HG02884 (cell line): ENCODE results near the gene ZNF616.
"Not testable (repeated sequence)": the region's sequence is repeated elsewhere in the genome, so short reads cannot be mapped to it uniquely, and the experiment has no call there.

Source experiments
- ATAC-seq: cut with Tn5 transposase; IDR thresholded peaks from one replicate; pipeline ENCODE4 v1.9.1; 2021; ENCODE audit warnings: mild to moderate bottlenecking, moderate library complexity; ENCODE audit not compliant: unreplicated experiment

Gene ZNF616

DNA sequence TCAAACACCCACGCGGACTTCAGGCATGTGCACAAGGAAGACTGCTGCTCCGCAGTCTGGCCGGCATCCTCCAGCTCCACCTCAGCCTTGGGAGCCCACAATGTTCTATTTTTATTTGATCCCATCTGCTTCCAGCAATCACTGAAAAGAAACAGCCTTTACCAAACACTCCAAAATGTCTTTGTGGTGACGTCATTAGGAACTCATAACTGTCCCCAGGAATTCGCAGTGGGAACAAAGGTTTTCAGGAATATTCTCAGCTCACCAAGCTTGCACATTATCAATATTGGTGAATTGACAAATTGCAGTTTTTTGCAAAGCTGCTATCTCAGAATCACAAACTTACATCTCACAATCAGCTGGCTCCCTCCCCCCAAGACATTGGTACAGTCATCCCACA lies 29.0 kb downstream of the ZNF616 start:
- ATAC-seq: no peak

DNA sequence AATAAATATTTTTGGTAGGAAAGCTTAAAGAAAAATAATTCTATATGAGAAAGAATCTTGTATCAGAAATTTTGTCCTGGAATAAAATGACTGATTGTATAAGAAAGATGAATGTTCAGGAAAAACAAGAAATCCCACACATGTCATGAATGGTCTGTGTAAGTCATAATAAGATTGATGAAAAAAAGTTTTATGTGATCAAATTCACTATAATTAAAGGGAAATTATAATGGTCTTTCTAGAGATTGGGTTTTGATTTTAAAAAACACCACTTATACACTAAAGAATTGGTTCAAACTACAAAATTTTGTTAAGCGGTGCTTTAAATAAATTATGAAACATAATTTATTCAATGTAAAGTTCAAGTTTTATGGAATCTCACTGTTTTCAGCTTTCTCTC lies 37.0 kb downstream of the ZNF616 start:
- ATAC-seq: no peak

DNA sequence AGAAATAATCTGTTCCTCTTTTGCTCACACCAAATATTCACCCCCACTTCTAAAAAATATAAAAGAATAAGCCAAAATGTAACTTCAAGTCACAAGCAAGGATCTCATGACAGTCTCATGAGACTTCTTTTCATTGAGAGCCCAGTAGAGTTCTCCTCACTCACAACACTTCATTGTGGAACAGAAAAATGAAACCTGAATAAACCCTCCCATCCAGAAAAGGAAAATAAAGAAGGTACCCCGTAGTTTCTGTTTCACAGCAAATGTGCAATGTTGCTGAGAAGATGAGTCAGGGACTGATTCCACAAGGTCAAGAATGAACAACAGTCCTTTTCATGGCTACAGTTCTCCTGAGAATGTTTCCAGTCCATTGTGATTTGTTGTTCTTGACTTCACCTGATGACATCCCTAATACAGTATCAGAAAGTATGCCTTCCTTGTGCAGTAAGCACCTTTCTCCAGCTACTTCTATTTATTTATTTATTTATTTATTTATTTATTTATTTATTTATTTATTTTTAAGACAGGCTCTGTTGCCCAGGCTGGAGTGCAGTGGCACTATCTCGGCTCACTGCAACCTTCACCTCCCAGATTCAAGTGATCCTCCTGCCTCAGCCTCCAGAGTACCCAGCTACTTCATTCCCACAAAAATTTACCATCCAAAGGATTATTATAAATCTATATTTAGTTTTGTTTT lies 37.7 kb downstream of the ZNF616 start:
- no peak for ATAC-seq

DNA sequence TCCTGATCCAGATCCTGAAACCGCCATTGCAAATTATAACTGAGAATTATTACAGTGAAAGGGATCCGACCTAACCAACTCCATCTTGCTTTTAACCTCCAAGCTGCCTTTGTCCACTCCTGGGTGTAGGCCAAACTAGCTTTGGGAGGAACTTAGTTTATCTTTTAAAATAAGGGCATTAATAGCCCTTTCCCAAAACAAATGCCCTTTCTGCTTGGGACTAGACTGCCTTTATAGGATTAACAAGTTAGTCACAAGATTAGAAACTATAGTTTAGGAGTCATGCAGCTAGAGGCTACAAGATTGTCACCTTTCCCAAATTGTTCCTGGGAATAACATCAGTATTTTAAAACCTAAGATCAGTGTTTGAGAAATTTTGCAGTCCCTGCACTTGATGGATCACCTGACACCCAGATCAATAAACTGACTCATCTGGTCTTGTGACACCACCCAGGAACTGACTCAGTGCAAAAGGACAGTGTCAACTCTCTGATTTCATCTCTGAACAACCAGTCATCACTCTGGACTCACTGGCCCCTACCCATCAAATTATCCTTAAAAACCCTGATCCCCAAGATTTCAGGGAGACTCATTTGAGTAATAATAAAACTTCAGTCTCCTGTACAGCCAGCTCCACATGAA lies 40.1 kb downstream of the ZNF616 start:
- no peak for ATAC-seq

DNA sequence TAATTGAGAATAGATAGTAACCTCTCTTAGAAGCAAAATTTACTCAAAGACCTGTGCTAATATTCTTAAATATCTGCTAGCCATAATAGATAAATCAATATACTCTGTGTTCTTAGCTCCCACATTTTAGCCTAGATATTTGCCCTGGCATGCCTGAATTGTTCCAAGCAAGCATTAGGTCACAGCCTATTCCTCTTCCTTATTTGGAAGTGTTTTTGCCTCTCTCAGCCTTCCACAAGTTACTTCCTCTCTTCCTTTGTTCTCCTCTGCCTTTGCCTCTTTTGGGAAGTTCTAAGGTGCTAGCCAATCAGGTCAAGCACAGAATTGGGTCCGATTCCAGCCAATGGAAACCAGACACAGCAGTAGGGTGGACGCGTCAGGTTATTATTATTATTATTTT lies 43.3 kb downstream of the ZNF616 start:
- not testable (repeated sequence) for ATAC-seq

DNA sequence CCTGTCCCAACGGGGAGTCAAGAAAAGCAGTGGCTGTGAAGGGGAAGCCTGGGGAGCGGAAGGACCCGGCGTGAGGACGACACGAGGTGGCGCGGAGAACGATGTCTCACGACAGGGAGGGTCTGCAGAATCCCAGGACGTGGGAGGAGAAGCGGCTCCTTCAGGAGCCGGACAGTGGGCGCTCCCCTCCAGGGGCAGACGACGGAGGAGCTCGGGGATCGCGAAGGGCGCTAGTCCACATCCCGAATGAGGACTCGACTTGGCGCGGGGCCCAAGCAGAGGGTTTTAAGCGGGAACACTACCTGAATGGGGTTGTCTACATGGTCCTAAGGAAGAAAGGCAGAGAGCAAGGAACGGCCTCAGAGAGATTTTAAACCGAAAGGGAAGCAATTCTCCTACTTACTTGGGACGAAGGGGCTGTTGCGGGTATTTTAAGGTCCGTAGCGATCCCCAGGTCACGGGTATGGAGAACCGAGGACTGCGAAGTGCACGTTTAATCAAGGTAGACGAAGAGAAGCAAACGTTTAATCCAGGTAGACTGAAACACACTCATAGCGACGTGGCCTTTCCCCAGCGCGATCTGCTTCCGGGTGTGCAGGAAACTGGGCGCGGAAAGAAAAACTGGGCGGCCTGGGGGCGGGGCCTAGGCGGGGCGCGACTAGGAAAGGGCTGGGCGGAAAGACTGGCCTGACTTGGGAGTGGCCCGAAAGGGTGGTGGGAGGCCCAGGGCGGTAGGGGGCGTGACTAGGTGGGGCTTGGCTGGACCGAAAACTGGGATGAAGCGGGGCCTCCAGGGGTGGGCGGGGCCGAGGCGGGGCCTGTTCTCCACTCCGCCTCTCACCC lies 44.3 kb downstream of the ZNF616 start, which contains the start of gene ZNF841:
TSS of gene ZNF841 (minus strand) at position 594 of the 843 bp plus-strand sequence. CDS start 10,964 bp downstream, outside the sequence.
- peak; percentile 48 for ATAC-seq

DNA sequence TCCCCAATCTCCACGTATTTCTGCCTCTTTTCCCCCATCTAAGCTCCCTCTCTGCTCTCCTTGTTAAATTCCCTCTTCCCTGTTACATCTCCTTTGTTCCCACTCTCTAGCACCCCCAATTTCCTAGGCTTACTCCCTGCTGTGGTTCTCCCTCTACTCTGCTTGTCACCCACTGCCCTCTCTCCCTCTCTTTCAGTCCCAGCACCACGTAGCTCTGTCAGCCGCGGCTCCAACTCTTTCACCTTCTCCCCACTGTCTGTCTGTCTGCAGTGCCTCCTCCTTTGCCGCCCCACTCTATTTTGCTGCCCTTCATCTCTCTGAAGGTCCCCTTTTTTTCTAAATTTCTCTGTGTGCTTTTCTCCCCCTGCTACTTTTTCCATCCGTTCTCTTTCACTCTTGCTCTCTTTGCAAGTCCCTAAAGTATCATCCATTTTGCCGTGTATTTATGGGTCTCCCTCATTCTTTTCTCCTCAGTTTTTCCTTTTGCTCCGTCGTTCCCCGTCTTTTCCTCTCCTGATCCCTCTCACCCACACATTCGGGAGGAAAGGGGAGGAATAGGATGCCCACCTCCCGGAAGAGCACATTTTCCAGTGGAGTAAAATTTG lies 45.1 kb downstream of the ZNF616 start:
- no peak for ATAC-seq

DNA sequence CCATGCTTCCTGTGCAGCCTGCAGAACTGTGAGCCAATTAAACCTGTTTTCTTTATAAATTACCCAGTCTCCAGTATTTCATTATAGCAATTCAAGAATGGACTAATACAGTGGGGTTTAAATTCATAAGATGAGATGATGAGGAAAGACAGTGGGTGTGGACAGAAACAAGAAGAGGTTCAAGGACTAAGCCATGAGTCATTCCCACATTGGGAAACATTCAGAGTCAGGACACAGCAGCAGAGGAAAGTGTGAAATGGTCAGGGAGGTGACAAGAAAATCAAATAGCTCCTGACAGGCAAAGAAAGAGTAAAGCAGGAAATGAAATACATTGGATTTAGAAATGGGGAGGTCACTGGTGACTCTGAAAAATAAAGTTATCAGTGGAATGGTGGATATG lies 53.3 kb downstream of the ZNF616 start:
- ATAC-seq: no peak

DNA sequence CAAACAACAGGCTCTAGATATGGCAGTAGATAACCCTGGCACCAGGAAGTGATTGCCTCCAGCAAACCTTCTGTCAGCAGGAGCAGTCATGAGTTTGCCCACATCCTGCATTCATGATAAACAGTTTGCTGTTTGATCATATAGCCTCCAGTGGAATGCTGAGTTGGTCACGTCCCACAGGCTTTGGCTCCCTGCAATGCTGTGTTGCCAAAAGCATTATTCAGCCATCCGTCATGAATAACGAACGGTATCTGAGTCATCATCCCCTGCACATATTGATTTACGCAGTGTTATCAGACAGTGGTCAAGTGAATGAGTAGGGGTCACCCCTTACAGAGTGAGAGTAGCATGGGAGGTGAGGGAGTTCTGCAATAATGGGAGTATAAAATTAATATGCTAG lies 69.2 kb downstream of the ZNF616 start:
- ATAC-seq: no peak

DNA sequence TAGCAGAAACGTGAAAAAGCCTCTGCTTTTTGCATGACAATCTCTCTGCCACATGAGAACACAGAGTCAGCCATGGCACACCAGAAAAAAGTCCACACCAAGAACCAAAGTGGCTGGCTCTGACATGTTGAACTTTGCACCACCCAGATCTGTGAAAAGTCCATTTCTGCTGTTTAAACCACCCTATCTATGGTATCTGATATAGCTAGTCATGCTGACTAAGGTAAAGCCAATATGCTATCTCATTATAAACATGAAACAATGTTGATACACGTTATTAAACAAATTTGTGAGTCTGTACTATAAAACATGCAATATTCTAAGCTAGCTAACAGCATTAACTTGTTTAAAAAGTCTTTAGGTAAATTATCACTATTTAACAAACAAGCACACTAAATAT lies 70.1 kb downstream of the ZNF616 start:
- no peak for ATAC-seq

DNA sequence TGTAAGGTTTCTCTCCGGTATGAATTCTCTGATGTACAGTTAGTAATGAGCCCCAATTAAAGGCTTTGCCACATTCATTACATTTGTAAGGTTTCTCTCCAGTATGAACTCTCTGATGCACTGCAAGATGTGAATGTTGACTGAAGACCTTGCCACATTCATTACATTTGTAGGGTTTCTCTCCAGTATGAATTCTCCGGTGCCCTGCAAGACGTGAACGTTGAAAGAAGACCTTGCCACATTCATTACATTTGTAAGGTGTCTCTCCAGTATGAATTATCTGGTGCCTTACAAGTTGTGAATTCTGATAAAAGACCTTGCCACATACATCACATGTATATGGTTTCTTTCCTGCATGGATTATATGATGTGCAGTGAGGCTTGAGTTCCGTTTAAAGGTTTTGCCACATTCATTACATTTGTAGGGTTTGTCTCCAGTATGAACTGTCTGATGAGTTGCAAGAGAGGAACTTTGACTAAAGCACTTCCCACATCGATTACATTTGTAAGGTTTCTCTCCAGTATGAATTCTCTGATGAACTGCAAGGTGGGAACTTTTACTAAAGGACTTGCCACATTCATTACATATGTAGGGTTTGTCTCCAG lies 73.4 kb downstream of the ZNF616 start:
- ATAC-seq: no peak

DNA sequence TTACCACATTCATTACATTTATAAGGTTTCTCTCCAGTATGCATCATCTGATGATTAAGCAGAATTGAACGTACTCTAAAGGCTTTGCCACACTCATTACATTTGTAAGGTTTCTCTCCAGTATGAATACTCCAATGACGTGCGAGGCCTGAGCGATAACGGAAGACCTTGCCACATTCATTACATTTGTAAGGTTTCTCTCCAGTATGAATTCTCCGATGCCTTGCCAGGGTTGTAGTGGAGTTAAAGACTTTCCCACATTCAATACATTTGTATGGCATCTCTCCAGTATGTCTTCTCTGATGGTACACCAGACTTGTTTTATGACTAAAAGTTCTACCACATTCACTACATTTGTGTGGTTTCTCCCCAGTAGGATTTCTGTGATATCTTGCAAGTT lies 74.3 kb downstream of the ZNF616 start:
- no peak for ATAC-seq
